HepG2 (cell line): ENCODE measurements around the gene GMNN. TPM values are rescaled to one million over a fixed set of nuclear protein-coding genes. Genes with fewer than 3 reads are reported as not detected.

ENCODE experiments used
- ATF7 ChIP-seq, 2 experiments: fragments of 450-650 bp in 1 of 2; sonication (generic) in 1 of 2; formaldehyde crosslinking in 1 of 2; IDR thresholded peaks; 2 replicates each; pipeline versions ENCODE4 v1.4.0 to v1.6.1; 2016 to 2020; ENCODE audit warnings: antibody characterized with exemption in 1 of 2, mild to moderate bottlenecking in 1 of 2, missing genetic modification reagents in 1 of 2
- ELF3 ChIP-seq: IDR thresholded peaks from 2 replicates; pipeline ENCODE4 v1.6.1; 2016; ENCODE audit warnings: missing genetic modification reagents, missing compliant biosample characterization
- GATAD1 ChIP-seq: IDR thresholded peaks from 2 replicates; pipeline ENCODE4 v1.6.1; 2016; ENCODE audit warnings: missing genetic modification reagents, missing compliant biosample characterization
- GATAD2A ChIP-seq: IDR thresholded peaks from 2 replicates; pipeline ENCODE4 v1.6.1; 2016
- HNRNPK ChIP-seq: fragments of 200-400 bp; formaldehyde crosslinking; IDR thresholded peaks from 2 replicates; pipeline ENCODE4 v1.6.1; 2018; ENCODE audit warnings: low read length, low read depth, moderate library complexity, mild to moderate bottlenecking; ENCODE audit not compliant: poor library complexity, severe bottlenecking
- JUND ChIP-seq: sonication (generic); formaldehyde crosslinking; IDR thresholded peaks from 2 replicates; pipeline ENCODE4 v1.8.0; 2022; ENCODE audit warnings: mild to moderate bottlenecking, missing genetic modification reagents
- KLF15 ChIP-seq: sonication (generic); formaldehyde crosslinking; IDR thresholded peaks from 2 replicates; pipeline ENCODE4 v1.8.1; 2023; ENCODE audit warnings: borderline replicate concordance, mild to moderate bottlenecking, inconsistent platforms, missing genetic modification reagents, mixed read lengths
- MAX ChIP-seq: IDR thresholded peaks from 2 replicates; pipeline ENCODE4 v1.6.1; 2012; ENCODE audit warnings: inconsistent platforms
- MIER3 ChIP-seq: IDR thresholded peaks from 2 replicates; pipeline ENCODE4 v1.6.1; 2016; ENCODE audit warnings: missing compliant biosample characterization, borderline replicate concordance
- MIXL1 ChIP-seq: IDR thresholded peaks from 2 replicates; pipeline ENCODE4 v1.6.1; 2016
- MTF1 ChIP-seq: sonication (generic); formaldehyde crosslinking; IDR thresholded peaks from 2 replicates; pipeline ENCODE4 v1.5.0; 2020; ENCODE audit warnings: missing genetic modification reagents
- NPAS2 ChIP-seq: sonication (generic); formaldehyde crosslinking; IDR thresholded peaks from 2 replicates; pipeline ENCODE4 v1.8.0; 2022; ENCODE audit warnings: mild to moderate bottlenecking, missing genetic modification reagents, borderline replicate concordance
- PHF20 ChIP-seq: sonication (generic); formaldehyde crosslinking; IDR thresholded peaks from 2 replicates; pipeline ENCODE4 v1.5.0; 2020; ENCODE audit warnings: mild to moderate bottlenecking, missing genetic modification reagents
- RXRB ChIP-seq: IDR thresholded peaks from 2 replicates; pipeline ENCODE4 v1.6.1; 2016; ENCODE audit warnings: borderline replicate concordance, missing genetic modification reagents, missing compliant biosample characterization
- SNAI1 ChIP-seq: sonication (generic); formaldehyde crosslinking; IDR thresholded peaks from 2 replicates; pipeline ENCODE4 v1.5.0; 2020; ENCODE audit warnings: mild to moderate bottlenecking, missing genetic modification reagents, borderline replicate concordance
- ZC3H4 ChIP-seq: sonication (generic); formaldehyde crosslinking; IDR thresholded peaks from 2 replicates; pipeline ENCODE4 v1.4.0; 2020; ENCODE audit warnings: missing genetic modification reagents, borderline replicate concordance
- ZHX2 ChIP-seq, 2 experiments: sonication (generic) in 1 of 2; formaldehyde crosslinking in 1 of 2; IDR thresholded peaks; 2 replicates each; pipeline versions ENCODE4 v1.6.1 to v1.9.0; 2014 to 2022; ENCODE audit warnings: antibody characterized with exemption in 1 of 2, borderline replicate concordance in 1 of 2, inconsistent platforms in 1 of 2, low read depth in 1 of 2, missing genetic modification reagents in 1 of 2
- ZMYM4 ChIP-seq: sonication (generic); formaldehyde crosslinking; IDR thresholded peaks from 2 replicates; pipeline ENCODE4 v1.8.1; 2023; ENCODE audit warnings: mild to moderate bottlenecking, missing genetic modification reagents
- ZNF292 ChIP-seq: sonication (generic); formaldehyde crosslinking; IDR thresholded peaks from 2 replicates; pipeline ENCODE4 v1.8.1; 2022; ENCODE audit warnings: mild to moderate bottlenecking, low read depth, missing genetic modification reagents, borderline replicate concordance
- ZNF446 ChIP-seq: sonication (generic); formaldehyde crosslinking; IDR thresholded peaks from 2 replicates; pipeline ENCODE4 v1.5.0; 2020; ENCODE audit warnings: mild to moderate bottlenecking, missing genetic modification reagents
- ZNF574 ChIP-seq: sonication (generic); formaldehyde crosslinking; IDR thresholded peaks from 2 replicates; pipeline ENCODE4 v1.4.0; 2020; ENCODE audit warnings: missing genetic modification reagents
- ZNF703 ChIP-seq: sonication (generic); formaldehyde crosslinking; IDR thresholded peaks from 2 replicates; pipeline ENCODE4 v1.5.1; 2020; ENCODE audit warnings: missing genetic modification reagents, mild to moderate bottlenecking, moderate library complexity, borderline replicate concordance
- ZSCAN12 ChIP-seq: sonication (generic); formaldehyde crosslinking; IDR thresholded peaks from 2 replicates; pipeline ENCODE4 v1.9.0; 2021; ENCODE audit warnings: mild to moderate bottlenecking, missing genetic modification reagents
- polyA plus RNA-seq, 8 experiments: library from polyadenylated mRNA; depleted of rRNA in 3 of 8; stranded (reverse) in 7 of 8; unstranded in 1 of 8; fragments of >200 nt; fragmentation: Illumina TruSeq in 4 of 8; extraction: Trizol in 4 of 8; gene quantifications; 2 replicates each; pipeline versions ENCODE4 v1.2.1 to v1.2.3, GENCODE V29; 2011 to 2016; ENCODE audit warnings: low read depth in 4 of 8, missing spikeins in 1 of 8, mixed read lengths in 1 of 8; ENCODE audit not compliant: insufficient read depth in 1 of 8
- total RNA-seq, 5 experiments: library from RNA; depleted of rRNA; stranded (reverse); fragments of >200 nt; fragmentation: Illumina TruSeq; extraction: Trizol; gene quantifications; 2 replicates each; pipeline ENCODE4 v1.2.3, GENCODE V29; 2016; ENCODE audit warnings: low read depth in 1 of 5

The GMNN gene
- total and polyA plus RNA-seq, 2 of the 13 experiments (the other 11 are each of a cell fraction or from before 2014, with no cell fraction given) = 61.8 to 154 TPM

GRCh38 chr6:24825130-24825630, 50.4 kb downstream of the GMNN start (continued):
- TF ChIP-seq ZHX2 (IDR thresholded peaks at IDR 0.05; ENCODE audit: low read depth) = no peak
- no peak for TF ChIP-seq ZHX2 (CRISPR knock-in tag; IDR thresholded peaks at IDR 0.05; ENCODE audit: borderline replicate concordance)
- TF ChIP-seq MTF1 = no peak
- no peak for TF ChIP-seq KLF15 (CRISPR knock-in tag)
- no peak for TF ChIP-seq ZNF446 (CRISPR knock-in tag)
- peak; percentile 51; the same call in 1 of the 2 replicates for TF ChIP-seq ZMYM4 (CRISPR knock-in tag)
- TF ChIP-seq ZSCAN12 (CRISPR knock-in tag) = no peak
- peak; percentile 43; the same call in 1 of the 2 replicates for TF ChIP-seq ZNF292 (CRISPR knock-in tag)
- TF ChIP-seq ELF3 (CRISPR knock-in tag) = peak; percentile 75
- TF ChIP-seq MIER3 (CRISPR knock-in tag) = no peak
- no peak for TF ChIP-seq ZNF703 (CRISPR knock-in tag)
- TF ChIP-seq ATF7 (IDR thresholded peaks at IDR 0.05) = no peak
- no peak for TF ChIP-seq ATF7 (CRISPR knock-in tag; IDR thresholded peaks at IDR 0.05)
- TF ChIP-seq GATAD1 = no peak
- TF ChIP-seq NPAS2 = no peak
- no peak for TF ChIP-seq JUND (CRISPR knock-in tag)
- TF ChIP-seq GATAD2A (CRISPR knock-in tag) = peak; percentile 53; the same call in 1 of the 2 replicates
- no peak for TF ChIP-seq PHF20 (CRISPR knock-in tag)
- 0 out of 2 replicates have a peak, but pooled peaks have one; percentile 27 for TF ChIP-seq MAX
- TF ChIP-seq SNAI1 (CRISPR knock-in tag) = no peak
- TF ChIP-seq RXRB = peak; percentile 35
- peak; percentile 75 for TF ChIP-seq MIXL1 (CRISPR knock-in tag)
- TF ChIP-seq HNRNPK = no peak
- no peak for TF ChIP-seq ZC3H4 (CRISPR knock-in tag)
- no peak for TF ChIP-seq ZNF574
